HG03575 (cell line): ENCODE measurements around the gene PAX8.

Experiments
- ATAC-seq: cut with Tn5 transposase; IDR thresholded peaks from one replicate; pipeline ENCODE4 v1.9.1; 2021; ENCODE audit not compliant: unreplicated experiment, insufficient number of reproducible peaks, low FRiP score; ENCODE audit errors: extremely low read depth

The PAX8 gene

DNA sequence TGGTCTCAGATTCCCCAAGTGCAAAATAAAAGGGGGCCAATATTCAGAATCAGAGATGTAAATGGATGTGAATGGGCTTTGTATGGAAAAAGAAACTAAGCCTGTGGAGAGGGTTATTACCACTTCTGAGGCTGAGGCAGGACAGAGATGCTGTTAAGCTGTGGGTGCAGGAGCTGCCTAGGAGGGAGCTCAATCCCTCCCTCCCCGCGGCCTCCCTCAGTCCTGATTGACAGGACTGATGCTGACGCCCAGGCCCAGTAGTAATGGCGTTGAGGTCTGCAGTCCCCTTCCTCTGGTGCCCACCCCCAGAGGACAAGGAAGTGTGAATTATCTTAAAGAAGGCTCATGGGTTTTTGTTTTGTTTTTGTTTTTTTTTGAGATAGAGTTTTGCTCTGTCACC lies 64.6 kb downstream of the PAX8 start:
- no peak for ATAC-seq

DNA sequence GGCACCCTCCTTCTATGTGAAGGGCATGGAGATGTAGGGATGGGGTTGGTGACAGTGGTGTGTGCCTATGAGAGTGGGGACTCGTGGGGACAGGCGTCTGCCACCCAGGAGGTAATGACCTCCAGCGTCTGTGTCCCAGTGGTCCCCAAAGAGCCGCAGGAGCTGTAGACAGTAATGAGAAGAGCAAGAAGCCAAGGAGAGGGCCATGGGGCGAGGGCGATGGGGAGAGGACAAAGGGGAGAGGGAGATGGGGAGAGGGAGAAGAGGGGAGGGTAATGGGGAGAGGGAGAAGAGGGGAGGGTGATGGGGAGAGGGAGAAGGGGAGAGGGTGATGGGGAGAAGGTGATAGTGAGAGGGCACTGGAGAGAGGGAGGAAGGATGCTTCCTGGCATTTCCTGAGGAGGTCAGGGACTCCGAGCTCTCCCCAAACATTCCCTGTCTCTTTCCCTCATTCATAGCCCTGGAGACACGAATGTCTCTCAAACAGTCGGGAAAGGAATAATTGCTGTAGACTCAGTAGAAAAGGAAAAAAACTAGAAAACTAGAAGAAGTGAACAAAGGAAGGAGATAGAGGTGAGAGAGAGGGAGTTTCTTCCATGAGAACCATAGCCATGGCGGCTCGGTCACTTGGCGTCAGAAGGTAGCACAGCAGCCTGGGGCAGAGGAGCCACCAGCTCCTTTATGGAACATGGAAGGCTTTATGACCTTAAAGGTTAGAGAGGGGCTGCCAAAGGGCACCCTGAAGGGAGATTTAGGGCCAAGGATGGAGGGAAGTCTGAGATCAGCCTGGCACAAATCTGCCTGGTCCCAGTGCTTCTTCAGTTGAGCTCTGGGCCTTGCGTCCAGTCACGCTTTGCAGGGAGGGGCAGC lies 65.4 kb downstream of the PAX8 start:
- ATAC-seq, result no peak

DNA sequence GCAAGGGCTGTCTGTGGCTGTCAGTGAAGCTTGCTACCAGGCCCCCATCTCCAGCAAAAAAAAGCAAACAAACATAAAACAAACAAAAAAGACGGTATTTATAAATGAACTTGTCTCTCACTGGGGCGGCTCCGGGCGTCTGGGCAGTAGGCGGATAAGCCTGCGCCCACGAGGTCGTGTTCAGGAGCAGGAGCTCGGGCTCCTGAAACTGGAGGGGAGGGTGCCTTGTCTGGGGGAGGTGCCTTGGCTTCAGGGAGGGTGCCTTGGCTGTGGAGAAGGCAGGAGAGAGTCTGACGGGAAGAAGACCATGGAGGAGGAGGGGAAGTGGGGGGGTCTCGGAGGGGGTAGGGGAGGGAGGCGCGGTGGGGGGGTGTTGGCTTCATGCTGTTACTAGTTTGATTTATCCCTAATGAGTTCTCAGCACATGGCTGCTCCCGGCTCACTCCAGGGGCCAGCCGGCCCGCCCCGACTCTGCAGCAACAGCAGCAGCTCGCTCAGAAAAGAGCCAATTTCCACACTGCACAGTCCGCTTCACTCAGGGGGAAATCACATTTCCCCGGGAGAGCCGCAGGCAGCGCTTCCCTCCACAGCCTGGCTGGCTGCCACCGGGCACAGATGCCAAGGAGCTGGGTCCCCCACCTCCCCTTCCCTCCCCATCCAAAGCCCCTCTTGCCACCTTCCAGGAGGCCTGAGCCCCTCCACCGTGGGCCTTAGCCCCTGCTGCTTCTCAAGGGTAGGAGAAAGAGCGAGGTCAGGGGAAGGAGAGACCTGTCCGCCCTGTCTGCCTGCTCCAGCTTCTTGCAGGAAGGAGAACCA lies 66.3 kb downstream of the PAX8 start:
- no peak for ATAC-seq

DNA sequence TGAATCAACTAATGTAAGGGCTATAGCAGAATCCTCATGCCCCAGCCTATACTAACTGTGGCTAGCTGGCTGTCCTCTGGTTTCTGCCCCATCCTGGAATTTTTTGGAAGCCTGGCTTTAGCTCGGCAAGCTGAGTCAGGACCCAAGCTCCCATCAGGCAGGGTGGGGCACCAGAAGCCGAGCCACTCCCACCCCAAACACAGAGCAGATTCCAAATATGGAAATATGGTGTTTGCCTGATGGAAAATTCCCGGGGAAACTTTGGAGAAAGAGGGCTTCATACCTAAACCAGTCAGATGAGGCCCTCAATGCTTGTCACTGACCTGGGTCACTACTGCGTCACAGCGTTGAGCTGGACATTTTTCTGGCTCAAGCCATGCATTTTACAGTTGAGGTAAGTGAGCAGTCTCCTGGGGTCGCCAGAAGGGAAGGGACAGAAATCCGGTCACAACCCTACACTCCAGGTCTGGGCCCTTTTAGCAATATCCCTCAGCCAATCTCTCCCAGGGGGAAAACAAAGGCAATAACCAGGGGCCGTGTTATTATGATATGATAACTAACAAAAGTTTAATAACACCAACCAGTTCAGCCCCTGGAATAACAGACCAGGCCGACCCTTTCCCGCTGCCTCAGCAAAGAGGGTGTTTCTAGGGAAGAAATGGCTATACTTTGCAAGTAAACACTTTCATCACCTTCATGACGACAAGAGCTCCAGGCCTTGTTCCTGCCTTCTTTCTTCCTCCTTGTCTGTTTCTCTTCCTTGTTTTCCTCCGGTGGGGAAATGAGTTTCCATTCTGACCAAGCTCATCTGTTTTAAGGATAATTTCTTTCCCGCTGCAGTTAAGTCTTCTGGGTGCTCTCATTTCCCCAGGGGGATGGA lies 67.3 kb downstream of the PAX8 start:
- ATAC-seq, result no peak

DNA sequence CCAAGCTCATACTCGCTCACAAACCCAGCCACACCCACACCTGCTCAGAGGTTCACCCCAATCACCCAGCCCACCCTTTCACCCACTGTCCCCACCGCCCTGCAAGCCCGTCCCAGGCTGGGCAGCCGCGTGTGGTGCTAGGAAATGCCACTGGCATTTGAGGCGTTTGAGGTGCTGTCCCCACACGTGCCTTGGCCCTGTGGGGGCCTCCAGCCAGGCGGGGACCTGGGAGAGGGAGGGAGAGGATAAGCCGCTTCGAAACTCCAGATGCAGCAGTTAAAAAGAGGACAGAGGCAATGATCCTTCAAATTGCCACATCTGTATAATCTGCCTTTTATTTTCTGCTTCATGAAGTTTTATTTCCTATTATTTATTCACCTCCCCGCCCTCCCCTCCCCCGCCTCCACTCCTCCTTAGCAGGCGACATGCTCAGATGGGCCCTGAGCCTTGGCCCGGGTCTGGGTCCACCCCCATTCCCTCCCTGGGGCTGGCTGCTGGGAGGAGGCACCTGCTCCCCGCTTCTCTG lies 69.0 kb downstream of the PAX8 start:
- ATAC-seq, result no peak

DNA sequence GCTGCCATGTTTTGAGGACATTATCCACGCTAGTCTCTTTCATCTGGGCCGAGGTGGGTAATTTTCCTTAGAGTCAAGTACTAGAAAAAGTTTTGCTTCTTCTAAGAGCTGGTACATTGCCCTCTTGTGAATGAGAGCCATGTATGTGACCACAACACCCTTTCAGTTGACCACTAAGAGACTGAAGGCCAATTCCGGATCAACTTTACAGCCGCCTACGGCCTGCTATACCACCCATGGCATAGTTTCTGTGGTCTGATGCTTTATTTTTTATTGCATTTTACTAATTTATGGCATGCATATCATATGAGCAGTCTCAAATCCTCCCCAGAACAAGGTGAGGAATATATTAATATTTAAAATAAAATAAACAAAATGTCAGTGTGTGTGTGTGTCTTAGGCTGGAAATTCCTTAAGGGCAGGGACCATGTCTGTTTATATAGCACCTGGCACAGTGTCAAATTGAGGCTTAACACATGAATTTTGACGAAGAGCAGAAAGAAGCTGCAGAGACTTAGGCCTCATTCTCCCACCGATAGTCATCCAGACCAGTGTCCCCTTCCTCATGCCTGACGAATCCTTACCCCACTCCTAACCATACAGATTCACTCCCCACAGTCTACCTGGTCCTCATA lies 69.6 kb downstream of the PAX8 start:
- ATAC-seq, result no peak

DNA sequence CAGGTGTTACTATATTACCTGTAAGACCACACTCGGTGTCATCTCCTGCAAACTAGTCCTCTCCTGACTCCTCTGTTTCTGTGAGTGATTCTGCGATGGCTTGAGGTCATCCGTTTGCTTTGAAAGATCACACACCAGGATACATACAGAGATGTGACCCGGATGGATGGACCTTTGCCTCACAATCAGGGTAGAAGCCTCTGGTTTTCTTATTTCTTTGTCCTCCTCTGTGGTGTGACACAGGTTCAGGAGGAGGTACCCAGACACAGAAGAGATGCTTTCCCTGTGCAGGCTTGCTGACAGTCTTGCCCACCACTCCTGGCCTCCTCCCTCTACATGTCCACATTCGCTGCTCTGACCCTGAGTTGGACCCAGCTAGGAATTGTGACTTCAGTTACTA lies 70.3 kb downstream of the PAX8 start:
- no peak for ATAC-seq

DNA sequence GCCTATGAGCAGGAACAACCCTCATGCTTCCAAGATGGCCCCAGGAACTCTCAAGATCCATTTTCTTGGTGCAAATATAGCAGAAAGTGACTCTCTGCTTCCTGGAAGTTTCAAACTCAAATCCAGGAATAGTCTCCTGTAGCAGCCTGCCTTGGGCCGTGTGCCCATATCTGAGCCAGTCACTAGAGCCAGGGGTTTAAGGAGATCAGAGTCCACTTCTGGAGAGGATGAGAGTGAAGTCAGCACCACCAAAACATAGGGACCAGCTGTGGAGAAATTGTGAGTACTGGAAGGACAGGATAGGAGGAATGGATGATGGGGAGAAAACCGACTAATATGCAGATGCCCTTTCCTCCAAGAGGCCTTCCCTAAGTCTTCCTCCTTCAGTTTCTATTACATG lies 71.7 kb downstream of the PAX8 start:
- no peak for ATAC-seq

DNA sequence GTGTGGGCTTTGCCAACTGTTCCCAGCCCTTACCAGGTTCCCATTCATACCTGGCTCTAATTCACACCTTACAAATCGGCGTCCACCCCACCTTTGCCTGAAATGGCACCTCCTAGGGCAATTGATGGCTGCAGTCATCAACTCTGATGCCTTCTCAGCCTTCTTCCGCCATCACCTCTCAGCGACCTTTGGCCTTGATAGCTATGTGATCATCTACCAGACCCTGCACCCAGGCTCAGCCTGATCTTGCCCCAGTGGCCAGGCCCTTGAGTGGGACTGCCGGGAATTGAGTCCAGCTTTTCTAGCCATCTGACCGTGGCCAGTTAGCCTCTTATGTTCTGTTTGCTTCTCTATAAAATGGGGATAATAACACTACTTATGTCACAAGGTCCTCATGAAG lies 72.5 kb downstream of the PAX8 start:
- no peak for ATAC-seq

DNA sequence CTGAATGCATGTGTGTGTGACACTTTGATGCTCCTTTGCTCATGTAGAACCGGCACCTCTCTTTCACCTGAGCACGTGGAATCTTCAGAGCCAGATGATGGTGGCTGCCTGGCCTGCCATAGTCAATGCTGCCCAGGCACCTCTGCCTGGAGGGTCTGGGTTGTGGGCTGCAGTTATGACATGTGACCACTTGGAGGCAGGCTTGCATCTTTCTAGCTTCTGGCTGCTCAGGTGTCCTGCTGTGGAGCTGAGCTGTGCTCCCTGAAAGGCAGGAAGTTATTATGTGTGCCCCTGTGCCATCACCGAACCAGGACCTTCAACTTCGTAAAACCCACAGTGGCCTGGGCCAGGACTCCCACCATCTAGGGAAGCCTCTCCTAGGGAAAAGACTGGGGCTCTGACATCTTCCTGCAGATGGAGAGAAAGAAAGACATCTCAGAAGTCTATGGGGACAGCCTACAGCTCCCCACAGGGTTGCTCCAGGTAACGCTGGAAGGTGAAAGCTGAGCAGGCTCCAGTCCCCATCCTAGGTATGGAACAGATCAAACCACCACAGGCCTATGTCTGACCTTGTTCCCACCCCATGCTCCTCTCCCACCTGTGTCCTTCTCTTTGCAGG lies 74.7 kb downstream of the PAX8 start:
- peak; percentile 72 for ATAC-seq

DNA sequence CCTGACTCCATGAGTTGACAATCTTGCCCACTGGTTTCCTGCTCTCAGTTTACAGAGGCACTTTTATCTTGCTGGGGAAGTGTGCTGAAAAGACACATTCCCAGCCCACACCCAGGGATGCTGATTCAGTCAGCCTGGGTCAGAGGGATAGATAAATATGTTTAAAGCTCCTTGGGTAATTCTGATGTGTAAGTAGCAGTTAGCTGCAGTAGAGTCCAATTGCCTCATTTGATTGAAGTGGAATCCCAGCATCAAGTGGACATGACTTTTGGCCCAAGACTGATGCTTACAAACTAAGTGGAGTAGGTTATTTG lies 75.5 kb downstream of the PAX8 start:
- ATAC-seq, result no peak

DNA sequence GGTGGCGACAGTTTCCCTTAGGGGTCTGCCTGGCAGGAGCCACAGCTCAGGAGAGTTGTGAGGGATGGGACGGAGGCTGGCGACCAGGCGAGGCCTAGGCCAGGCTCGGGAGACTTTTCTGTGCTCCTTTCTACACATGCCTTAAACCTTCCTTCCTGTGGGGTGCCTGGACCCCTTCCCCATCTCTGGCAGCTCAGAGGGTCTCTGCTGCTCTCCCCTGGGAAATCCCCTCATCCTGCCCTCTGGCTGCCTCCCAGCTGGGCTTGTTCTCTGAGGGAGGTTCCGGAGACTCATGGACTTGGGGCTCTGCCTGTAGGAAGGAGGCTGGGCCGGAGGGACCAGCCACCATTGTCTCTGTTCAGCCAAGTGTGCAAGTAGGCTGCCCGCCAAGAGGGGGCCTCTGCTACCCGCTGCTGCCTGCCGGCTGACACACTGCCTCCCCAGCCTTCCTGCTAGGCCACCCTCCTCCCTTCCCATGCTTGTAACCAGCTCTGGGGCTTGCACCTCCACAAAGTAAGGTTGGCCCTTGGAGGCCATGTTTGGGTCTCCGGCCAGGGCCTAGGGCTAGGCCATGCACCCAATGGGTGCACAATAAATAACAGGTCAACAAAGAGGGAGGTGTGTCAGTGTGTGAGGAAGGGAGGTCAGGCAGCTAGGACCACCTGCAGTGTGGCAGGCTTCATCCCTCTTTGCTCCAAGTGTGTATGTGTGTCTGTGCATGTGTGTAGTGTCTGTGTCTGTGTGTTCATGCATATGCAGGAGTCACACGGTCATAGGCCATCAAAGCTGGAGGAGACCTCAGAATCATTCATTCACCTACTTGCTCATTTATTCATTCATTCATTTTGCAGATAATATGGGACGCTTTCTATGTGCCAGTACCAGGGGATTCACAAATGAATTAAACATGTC lies 76.2 kb downstream of the PAX8 start:
- no peak for ATAC-seq

DNA sequence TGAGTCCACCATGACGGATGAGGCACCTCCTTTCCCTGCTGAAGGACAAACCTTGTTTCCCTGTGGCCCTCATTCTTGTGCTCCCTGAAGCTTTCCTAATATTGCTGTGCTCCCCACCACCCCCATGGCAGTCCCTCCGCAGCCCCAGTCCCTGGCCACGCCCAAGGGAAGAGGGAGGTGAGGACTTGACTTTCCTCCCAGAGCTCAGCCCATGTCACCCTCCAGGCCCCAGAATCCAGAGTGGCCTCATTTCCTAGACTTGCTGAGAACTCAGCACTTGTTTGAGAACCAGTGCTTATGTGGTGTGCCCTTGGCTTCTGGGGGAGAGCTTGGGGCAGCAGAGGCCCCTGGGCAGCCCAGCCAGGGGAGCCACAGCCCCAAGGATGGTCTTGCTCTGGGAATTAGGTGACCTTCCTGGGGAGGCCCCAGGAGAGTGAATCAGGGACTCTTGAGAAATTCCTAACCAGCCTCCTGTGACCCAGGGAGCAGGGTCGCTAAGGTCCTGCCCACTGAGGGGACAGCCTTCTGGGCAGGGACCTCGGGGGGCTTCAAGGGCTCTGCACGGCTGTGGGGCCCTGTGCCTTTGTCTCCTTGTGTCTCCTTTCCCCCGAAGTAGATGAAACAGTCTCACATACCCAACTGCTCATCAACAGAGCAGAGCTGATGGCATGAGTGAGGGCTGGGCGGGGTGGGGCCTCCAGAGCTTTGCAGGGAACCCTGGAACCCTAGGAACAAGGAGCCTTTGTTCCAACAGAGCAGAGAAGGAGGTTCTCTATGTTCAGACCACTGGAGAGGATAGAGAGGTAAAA lies 77.0 kb downstream of the PAX8 start:
- ATAC-seq, result no peak

DNA sequence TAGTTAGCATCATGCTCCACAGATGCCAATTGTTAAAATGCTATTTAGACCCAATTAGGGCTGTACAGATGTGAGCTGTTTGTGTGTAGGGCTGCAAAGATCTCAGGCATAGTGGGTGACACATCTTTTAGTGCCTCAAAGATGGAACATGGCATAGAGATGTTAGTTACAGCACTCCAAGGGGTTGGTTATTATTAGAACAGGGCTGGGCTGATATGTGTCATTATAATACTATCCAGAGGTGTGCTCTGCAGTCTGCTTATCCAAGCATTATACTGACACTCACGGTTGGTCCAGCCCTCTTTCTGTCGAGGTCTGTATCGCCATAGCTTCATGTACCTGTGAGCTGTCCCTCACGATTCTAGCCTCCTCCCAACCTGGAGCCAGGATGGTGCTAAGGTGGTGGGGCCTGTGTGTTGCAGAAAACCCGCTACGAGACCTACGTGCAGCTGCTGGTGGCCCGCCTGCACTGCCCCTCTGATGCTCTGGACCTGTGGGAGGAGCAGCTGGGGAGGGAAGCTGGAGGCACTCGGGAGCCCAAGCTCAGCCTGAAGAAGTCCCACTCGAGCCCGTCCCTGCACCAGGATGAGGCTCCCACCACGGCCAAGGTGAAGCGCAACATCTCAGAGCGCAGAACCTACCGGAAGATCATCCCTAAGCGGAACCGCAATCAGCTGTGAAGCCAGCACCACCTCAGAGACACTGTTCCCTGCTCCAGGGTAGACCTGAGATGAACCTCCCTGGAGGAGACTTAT lies 77.8 kb downstream of the PAX8 start:
- no peak for ATAC-seq

DNA sequence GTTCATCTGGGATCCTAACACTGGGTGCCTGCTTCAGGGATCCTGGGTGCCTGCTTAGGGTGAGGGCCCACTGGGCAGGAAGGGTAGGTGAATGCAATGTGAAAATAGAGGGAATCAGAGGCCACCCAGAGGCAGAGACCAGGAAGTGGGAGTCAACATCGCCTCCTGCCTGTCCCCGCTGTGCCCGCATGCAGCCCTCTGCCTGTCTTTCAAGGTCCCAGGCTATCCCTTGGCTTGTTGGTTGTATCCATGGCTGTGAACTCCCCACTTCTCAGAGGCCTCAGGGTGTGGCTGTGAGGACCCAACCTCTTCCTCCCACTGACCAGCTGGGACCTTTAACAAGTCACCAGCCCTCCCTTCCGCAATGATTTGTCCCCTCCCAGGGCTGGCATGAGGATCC lies 78.5 kb downstream of the PAX8 start:
- no peak for ATAC-seq
